Osteoblast (primary cell): Measurements from ENCODE around the gene DAP3. TPM values are rescaled to one million over a fixed set of nuclear protein-coding genes. Genes with fewer than 3 reads are reported as not detected.
"Not testable (repeated sequence)": the region's sequence is repeated elsewhere in the genome, so short reads cannot be mapped to it uniquely, and the experiment has no call there.

ENCODE experiments used
- DNase-seq: peaks from one replicate; pipeline ENCODE4 v3.0.0; 2011; ENCODE audit warnings: low spot score, mixed read lengths; ENCODE audit not compliant: insufficient read length; ENCODE audit errors: missing footprints
- H2AFZ ChIP-seq: 2 replicates; pipeline ENCODE4 v1.6.0; 2011; ENCODE audit warnings: mild to moderate bottlenecking, low read length
- H3K27ac ChIP-seq: 2 replicates; pipeline ENCODE4 v1.5.1; 2011; ENCODE audit warnings: mild to moderate bottlenecking, low read depth, low read length, moderate library complexity
- H3K27me3 ChIP-seq: 2 replicates; pipeline ENCODE4 v1.6.0; 2012; ENCODE audit warnings: mild to moderate bottlenecking, control low read depth, inconsistent platforms, low read length, moderate library complexity; ENCODE audit not compliant: insufficient read depth
- H3K36me3 ChIP-seq: 2 replicates; pipeline ENCODE4 v1.5.1; 2011; ENCODE audit warnings: mild to moderate bottlenecking, low read length, control low read depth, moderate library complexity; ENCODE audit not compliant: insufficient read depth
- H3K4me1 ChIP-seq: 2 replicates; pipeline ENCODE4 v1.5.1; 2011; ENCODE audit warnings: mild to moderate bottlenecking, low read length, control low read depth, moderate library complexity; ENCODE audit not compliant: insufficient read depth
- H3K4me2 ChIP-seq: 2 replicates; pipeline ENCODE4 v1.6.0; 2011; ENCODE audit warnings: mild to moderate bottlenecking, low read length; ENCODE audit not compliant: insufficient read depth
- H3K4me3 ChIP-seq: fragments of 200-600 bp; sonication (generic); 3 replicates; pipeline ENCODE4 v1.5.1; 2012; ENCODE audit warnings: mild to moderate bottlenecking, low read length, inconsistent platforms; ENCODE audit not compliant: insufficient read depth
- H3K79me2 ChIP-seq: 2 replicates; pipeline ENCODE4 v1.6.0; 2012; ENCODE audit warnings: mild to moderate bottlenecking, low read length, control low read depth, inconsistent platforms; ENCODE audit not compliant: insufficient read depth
- H3K9me3 ChIP-seq: 2 replicates; pipeline ENCODE4 v1.5.1; 2011; ENCODE audit warnings: low read depth, low read length, control low read depth
- H4K20me1 ChIP-seq: 2 replicates; pipeline ENCODE4 v1.6.0; 2012; ENCODE audit warnings: mild to moderate bottlenecking, low read length, control low read depth; ENCODE audit not compliant: insufficient read depth
- total RNA-seq: library from RNA; depleted of rRNA; stranded (reverse); fragments of >200 nt; gene quantifications from 2 replicates; pipeline ENCODE4 v1.2.3, GENCODE V29; 2012
- TF ChIP-seq, protein P1 (sequence below): IDR thresholded peaks from 2 replicates; pipeline ENCODE4 v1.5.1; 2011; ENCODE audit warnings: mild to moderate bottlenecking, low read depth, low read length, moderate library complexity; ENCODE audit errors: extremely low read depth

DAP3 gene
- total RNA-seq, 1 donor: 73.1 TPM

DNA sequence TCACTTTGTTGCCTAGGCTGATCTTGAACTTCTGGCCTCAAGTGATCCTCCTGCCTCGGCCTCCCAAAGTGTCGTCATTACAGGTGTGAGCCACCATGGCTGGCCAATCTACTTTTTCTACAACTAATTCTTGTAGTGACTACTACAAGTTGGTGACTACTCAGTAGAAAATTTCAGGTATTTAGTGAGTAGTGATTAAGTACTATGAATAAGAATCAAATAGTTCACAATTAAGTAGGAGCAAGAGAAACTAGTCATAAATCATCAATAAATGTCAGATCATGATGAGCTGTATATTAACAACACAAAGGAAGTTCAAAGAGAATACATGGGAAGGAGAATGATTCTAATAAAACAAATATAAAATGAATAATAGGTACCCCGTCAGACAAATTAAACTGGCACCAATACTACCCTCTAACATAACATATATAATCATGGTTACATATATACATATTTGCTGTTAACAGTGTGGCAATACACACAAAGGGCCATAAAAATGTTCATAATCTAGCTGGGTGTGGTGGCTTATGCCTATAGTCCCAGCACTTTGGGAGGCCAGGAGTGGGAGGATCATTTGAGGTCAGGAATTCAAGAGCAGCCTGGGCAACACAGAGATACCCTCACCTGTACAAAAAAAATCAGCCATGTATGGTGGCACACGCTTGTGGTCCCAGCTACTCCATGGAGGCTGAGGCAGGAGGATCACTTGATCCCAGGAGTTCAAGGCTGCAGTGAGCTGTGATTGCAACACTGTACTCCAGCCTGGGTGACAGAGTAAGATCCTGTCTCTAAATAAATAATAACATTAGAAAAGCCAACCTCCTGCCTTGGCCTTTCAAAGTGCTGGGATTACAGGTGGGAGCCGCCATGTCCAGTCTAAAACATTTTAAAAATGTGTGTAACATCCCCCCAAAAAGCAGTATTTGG lies 19.4 kb upstream of the DAP3 start:
- H2AFZ ChIP-seq: no peak overlapping the region
- H4K20me1 ChIP-seq: no peaks in the 10 kb centered on the region
- DNase-seq: no peak
- no peaks in the 10 kb centered on the region for H3K9me3 ChIP-seq
- peaks cover 2% of the 10 kb centered on the region for H3K79me2 ChIP-seq
- H3K27me3 ChIP-seq: no peaks in the 10 kb centered on the region
- H3K4me2 ChIP-seq: no peak overlapping the region
- H3K4me1 ChIP-seq: no peaks in the 10 kb centered on the region
- no peak overlapping the region for H3K4me3 ChIP-seq
- TF ChIP-seq, protein P1, sequence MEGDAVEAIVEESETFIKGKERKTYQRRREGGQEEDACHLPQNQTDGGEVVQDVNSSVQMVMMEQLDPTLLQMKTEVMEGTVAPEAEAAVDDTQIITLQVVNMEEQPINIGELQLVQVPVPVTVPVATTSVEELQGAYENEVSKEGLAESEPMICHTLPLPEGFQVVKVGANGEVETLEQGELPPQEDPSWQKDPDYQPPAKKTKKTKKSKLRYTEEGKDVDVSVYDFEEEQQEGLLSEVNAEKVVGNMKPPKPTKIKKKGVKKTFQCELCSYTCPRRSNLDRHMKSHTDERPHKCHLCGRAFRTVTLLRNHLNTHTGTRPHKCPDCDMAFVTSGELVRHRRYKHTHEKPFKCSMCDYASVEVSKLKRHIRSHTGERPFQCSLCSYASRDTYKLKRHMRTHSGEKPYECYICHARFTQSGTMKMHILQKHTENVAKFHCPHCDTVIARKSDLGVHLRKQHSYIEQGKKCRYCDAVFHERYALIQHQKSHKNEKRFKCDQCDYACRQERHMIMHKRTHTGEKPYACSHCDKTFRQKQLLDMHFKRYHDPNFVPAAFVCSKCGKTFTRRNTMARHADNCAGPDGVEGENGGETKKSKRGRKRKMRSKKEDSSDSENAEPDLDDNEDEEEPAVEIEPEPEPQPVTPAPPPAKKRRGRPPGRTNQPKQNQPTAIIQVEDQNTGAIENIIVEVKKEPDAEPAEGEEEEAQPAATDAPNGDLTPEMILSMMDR: no peak
- no peak overlapping the region for H3K27ac ChIP-seq
- H3K36me3 ChIP-seq: peaks cover 78% of the 10 kb centered on the region

DNA sequence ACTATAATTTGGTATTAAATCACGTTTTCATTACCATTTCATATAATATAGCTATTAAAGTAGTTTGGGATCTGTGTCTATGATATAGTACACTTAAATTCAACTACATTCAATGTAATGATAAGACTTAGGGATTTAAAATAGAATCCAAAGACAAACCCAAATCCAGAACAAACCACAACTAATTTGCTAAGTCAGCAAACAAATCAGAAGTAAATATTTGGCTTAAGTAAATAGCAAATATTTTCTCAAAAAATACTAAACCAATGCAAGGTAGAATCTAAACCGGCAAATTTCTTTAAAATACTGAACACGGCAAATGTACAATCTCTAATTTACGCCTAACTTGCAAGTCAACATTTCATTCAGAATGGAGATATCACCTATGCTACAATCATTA lies 17.1 kb upstream of the DAP3 start:
- no peak for DNase-seq
- Histone ChIP-seq H4K20me1 (no peaks in the 10 kb centered on the region), H3K27ac (no peak overlapping the region), H3K79me2 (peaks cover 12% of the 10 kb centered on the region), H3K9me3 (no peaks in the 10 kb centered on the region), H3K4me2 (no peak overlapping the region), H3K36me3 (peaks cover 79% of the 10 kb centered on the region), H3K27me3 (no peaks in the 10 kb centered on the region), H2AFZ (no peak overlapping the region), H3K4me1 (no peaks in the 10 kb centered on the region), H3K4me3 (no peak overlapping the region)
- TF ChIP-seq, protein P1: no peak

DNA sequence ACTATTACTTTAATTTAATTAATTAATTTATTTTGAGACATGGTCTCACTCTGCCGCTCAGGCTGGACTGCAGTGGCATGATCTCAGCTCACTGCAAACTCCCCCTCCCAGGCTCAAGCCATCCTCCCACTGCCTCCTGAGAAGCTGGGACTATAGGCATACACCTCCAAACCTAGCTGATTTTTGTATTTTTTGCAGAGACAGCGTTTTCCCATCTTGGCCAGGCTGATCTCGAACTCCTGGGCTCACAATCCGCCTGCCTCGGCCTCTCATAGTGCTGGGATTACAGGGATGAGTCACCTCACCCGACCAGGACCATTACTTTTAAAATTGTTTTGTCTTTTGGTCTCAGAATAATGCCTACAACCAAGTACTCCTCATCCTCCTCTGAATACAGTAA lies 15.9 kb upstream of the DAP3 start:
- Histone ChIP-seq H3K36me3 (peaks cover 79% of the 10 kb centered on the region), H3K79me2 (peaks cover 25% of the 10 kb centered on the region), H3K27ac (no peak overlapping the region), H4K20me1 (peaks cover 2% of the 10 kb centered on the region), H3K4me3 (no peak overlapping the region), H3K4me2 (no peak overlapping the region), H3K9me3 (no peaks in the 10 kb centered on the region), H3K4me1 (no peaks in the 10 kb centered on the region), H3K27me3 (no peaks in the 10 kb centered on the region), H2AFZ (no peak overlapping the region)
- DNase-seq: no peak
- TF ChIP-seq, protein P1: no peak

DNA sequence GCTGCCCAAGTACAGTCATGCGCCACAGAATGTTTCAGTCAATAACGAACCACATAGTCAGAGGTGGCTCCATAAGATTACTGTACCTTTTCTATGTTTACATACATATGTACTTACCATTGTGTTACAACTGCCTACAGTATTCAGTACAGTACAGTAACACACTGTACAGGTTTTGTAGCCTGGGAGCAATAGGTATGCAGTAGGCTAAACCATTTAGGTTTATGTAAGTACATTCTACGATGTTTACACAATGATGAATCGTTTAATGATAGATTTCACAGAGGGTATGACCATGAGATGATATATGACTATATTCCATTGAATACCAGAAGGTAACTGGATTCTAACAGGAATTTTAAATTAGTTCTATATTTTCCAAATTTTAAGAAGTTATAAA lies 10.9 kb upstream of the DAP3 start:
- TF ChIP-seq, protein P1: no peak
- Histone ChIP-seq H4K20me1 (peaks cover 27% of the 10 kb centered on the region), H3K4me1 (no peaks in the 10 kb centered on the region), H3K36me3 (peaks cover 54% of the 10 kb centered on the region), H3K9me3 (no peaks in the 10 kb centered on the region), H3K4me3 (no peak overlapping the region), H3K79me2 (peaks cover 72% of the 10 kb centered on the region), H3K27me3 (no peaks in the 10 kb centered on the region), H3K4me2 (no peak overlapping the region), H2AFZ (no peak overlapping the region), H3K27ac (no peak overlapping the region)
- no peak for DNase-seq

DNA sequence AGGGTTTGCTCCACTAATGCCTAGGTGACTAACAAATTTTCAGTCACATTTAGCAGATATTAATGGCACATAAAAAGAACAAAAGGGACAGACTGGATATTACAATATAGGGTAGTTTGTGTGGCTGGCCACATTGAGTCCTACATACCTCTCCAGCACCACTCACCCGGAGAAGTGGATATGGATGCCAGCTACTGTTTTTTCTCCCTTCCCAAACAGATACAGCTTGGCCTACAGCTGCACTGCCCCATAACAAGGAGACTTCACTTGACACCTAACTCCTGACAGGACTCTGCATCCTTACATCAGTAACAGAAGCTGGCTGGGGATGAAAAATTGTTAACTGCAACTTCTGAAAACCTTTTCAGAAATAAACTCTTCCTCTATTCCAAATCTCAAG lies 9.9 kb upstream of the DAP3 start:
- not testable (repeated sequence) for H3K4me3 ChIP-seq, H2AFZ ChIP-seq, H3K9me3 ChIP-seq, H3K4me2 ChIP-seq, DNase-seq, H3K4me1 ChIP-seq, H3K27ac ChIP-seq, H3K27me3 ChIP-seq
- Histone ChIP-seq H3K36me3 (peaks cover 49% of the 10 kb centered on the region), H4K20me1 (peaks cover 33% of the 10 kb centered on the region), H3K79me2 (peaks cover 79% of the 10 kb centered on the region)
